Peyer's patch (tissue), 4 donors: ENCODE data around the gene SF3B2.

Experiments used
- POLR2A ChIP-seq, 2 donors: fragments of 450-650 bp; IDR thresholded peaks; one replicate each; pipeline ENCODE4 v1.5.1; 2017; ENCODE audit warnings: antibody characterized with exemption in 2 of 2, mild to moderate bottlenecking in 2 of 2, moderate library complexity in 2 of 2
- TF ChIP-seq, protein P1 (sequence below), 6 experiments: fragments of 450-650 bp in 4 of 6; fragments of 200-600 bp in 2 of 6; sonication (generic) in 1 of 6; IDR thresholded peaks; one replicate each; pipeline ENCODE4 v1.5.1; 2017 to 2019; ENCODE audit warnings: antibody characterized with exemption in 6 of 6, mild to moderate bottlenecking in 3 of 6, moderate library complexity in 1 of 6

DNA sequence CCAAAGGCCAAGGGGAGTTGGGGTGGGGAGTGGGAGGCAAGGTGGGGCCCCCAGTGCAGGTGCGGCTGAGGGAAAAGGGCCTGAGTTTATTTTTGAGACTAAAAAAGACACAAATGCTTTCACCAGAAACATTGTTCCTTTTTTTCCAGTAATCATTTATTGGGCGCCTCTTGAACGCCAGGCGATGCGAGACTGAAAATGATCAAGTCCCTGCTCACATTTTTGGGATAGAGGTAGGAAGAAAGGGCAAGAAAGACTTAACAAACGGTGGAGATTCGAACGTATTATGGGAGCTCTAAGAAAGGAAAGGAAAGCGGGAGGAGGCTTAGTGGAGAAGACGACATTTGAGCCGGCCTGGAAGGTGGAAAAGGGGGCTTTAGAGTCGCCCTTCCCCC, 796 bp upstream of the SF3B2 start:
- TF ChIP-seq, protein P1, sequence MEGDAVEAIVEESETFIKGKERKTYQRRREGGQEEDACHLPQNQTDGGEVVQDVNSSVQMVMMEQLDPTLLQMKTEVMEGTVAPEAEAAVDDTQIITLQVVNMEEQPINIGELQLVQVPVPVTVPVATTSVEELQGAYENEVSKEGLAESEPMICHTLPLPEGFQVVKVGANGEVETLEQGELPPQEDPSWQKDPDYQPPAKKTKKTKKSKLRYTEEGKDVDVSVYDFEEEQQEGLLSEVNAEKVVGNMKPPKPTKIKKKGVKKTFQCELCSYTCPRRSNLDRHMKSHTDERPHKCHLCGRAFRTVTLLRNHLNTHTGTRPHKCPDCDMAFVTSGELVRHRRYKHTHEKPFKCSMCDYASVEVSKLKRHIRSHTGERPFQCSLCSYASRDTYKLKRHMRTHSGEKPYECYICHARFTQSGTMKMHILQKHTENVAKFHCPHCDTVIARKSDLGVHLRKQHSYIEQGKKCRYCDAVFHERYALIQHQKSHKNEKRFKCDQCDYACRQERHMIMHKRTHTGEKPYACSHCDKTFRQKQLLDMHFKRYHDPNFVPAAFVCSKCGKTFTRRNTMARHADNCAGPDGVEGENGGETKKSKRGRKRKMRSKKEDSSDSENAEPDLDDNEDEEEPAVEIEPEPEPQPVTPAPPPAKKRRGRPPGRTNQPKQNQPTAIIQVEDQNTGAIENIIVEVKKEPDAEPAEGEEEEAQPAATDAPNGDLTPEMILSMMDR (IDR thresholded peaks at IDR 0.05): no peak
- TF ChIP-seq POLR2A (IDR thresholded peaks at IDR 0.05): no peak
